HepG2 (cell line): ENCODE data around the gene SCAMP3. TPM values are rescaled to one million over a fixed set of nuclear protein-coding genes. Genes with fewer than 3 reads are reported as not detected.
A peak's percentile ranks its signal among the peaks of the same experiment; 100 is the strongest.

Source experiments
- ARID2 ChIP-seq: sonication (generic); formaldehyde crosslinking; IDR thresholded peaks from 2 replicates; pipeline ENCODE4 v1.8.1; 2022; ENCODE audit warnings: mild to moderate bottlenecking, missing genetic modification reagents, borderline replicate concordance
- ELF3 ChIP-seq: IDR thresholded peaks from 2 replicates; pipeline ENCODE4 v1.6.1; 2016; ENCODE audit warnings: missing genetic modification reagents, missing compliant biosample characterization
- HDAC2 ChIP-seq: sonication (generic); formaldehyde crosslinking; IDR thresholded peaks from 2 replicates; pipeline ENCODE4 v1.4.0; 2020; ENCODE audit warnings: missing genetic modification reagents
- KAT2B ChIP-seq: fragments of 150-350 bp; IDR thresholded peaks from 2 replicates; pipeline ENCODE4 v1.6.1; 2014; ENCODE audit warnings: low read depth, low read length, borderline replicate concordance
- MTERF4 ChIP-seq: sonication (generic); formaldehyde crosslinking; IDR thresholded peaks from 2 replicates; pipeline ENCODE4 v1.8.0; 2023; ENCODE audit warnings: mild to moderate bottlenecking, missing genetic modification reagents
- NONO ChIP-seq, 2 experiments: fragments of 450-650 bp in 1 of 2; sonication (generic) in 1 of 2; formaldehyde crosslinking in 1 of 2; IDR thresholded peaks in 1 of 2; conservative IDR thresholded peaks in 1 of 2; 2 replicates each; pipeline versions ENCODE4 v1.6.1 to v1.8.0; 2017 to 2022; ENCODE audit warnings: mild to moderate bottlenecking in 1 of 2, missing genetic modification reagents in 1 of 2, moderate library complexity in 1 of 2
- PHF5A ChIP-seq: IDR thresholded peaks from one replicate; pipeline ENCODE4 v1.6.1; 2018; ENCODE audit warnings: low read depth, missing genetic modification reagents; ENCODE audit not compliant: unreplicated experiment
- POLR2AphosphoS2 ChIP-seq: IDR thresholded peaks from 2 replicates; pipeline ENCODE4 v1.6.1; 2011; ENCODE audit warnings: low read depth, low read length, improper control_type of control experiment
- POLR2G ChIP-seq: fragments of 200-400 bp; formaldehyde crosslinking; IDR thresholded peaks from 2 replicates; pipeline ENCODE4 v1.6.1; 2018; ENCODE audit warnings: mild to moderate bottlenecking, low read depth, low read length, moderate library complexity
- ZBTB2 ChIP-seq: sonication (generic); formaldehyde crosslinking; IDR thresholded peaks from 2 replicates; pipeline ENCODE4 v1.8.0; 2022; ENCODE audit warnings: low read depth, missing genetic modification reagents
- ZBTB42 ChIP-seq: sonication (generic); formaldehyde crosslinking; IDR thresholded peaks from 2 replicates; pipeline ENCODE4 v1.5.0; 2020; ENCODE audit warnings: mild to moderate bottlenecking, missing genetic modification reagents
- ZFP37 ChIP-seq: sonication (generic); formaldehyde crosslinking; IDR thresholded peaks from 2 replicates; pipeline ENCODE4 v1.4.0; 2020; ENCODE audit warnings: missing genetic modification reagents, borderline replicate concordance
- ZKSCAN1 ChIP-seq: fragments of 150-350 bp; IDR thresholded peaks from 2 replicates; pipeline ENCODE4 v1.6.1; 2014; ENCODE audit warnings: low read length
- ZMAT5 ChIP-seq: sonication (generic); formaldehyde crosslinking; IDR thresholded peaks from 2 replicates; pipeline ENCODE4 v1.5.0; 2020; ENCODE audit warnings: mild to moderate bottlenecking, low read depth, missing genetic modification reagents, borderline replicate concordance
- ZNF124 ChIP-seq: sonication (generic); formaldehyde crosslinking; IDR thresholded peaks from 2 replicates; pipeline ENCODE4 v1.4.0; 2020; ENCODE audit warnings: missing genetic modification reagents
- ZNF7 ChIP-seq: IDR thresholded peaks from 2 replicates; pipeline ENCODE4 v1.6.1; 2016; ENCODE audit warnings: missing biosample characterization, missing genetic modification reagents
- ZNF773 ChIP-seq: sonication (generic); formaldehyde crosslinking; IDR thresholded peaks from 2 replicates; pipeline ENCODE4 v1.4.0; 2020; ENCODE audit warnings: missing genetic modification reagents, borderline replicate concordance
- ZNF775 ChIP-seq: sonication (generic); formaldehyde crosslinking; IDR thresholded peaks from 2 replicates; pipeline ENCODE4 v1.4.0; 2020; ENCODE audit warnings: missing genetic modification reagents, mild to moderate bottlenecking, moderate library complexity, borderline replicate concordance
- ZSCAN30 ChIP-seq: sonication (generic); formaldehyde crosslinking; IDR thresholded peaks from 2 replicates; pipeline ENCODE4 v1.5.0; 2020; ENCODE audit warnings: mild to moderate bottlenecking, missing genetic modification reagents
- polyA plus RNA-seq, 8 experiments: library from polyadenylated mRNA; depleted of rRNA in 3 of 8; stranded (reverse) in 7 of 8; unstranded in 1 of 8; fragments of >200 nt; fragmentation: Illumina TruSeq in 4 of 8; extraction: Trizol in 4 of 8; gene quantifications; 2 replicates each; pipeline versions ENCODE4 v1.2.1 to v1.2.3, GENCODE V29; 2011 to 2016; ENCODE audit warnings: low read depth in 4 of 8, missing spikeins in 1 of 8, mixed read lengths in 1 of 8; ENCODE audit not compliant: insufficient read depth in 1 of 8
- total RNA-seq, 5 experiments: library from RNA; depleted of rRNA; stranded (reverse); fragments of >200 nt; fragmentation: Illumina TruSeq; extraction: Trizol; gene quantifications; 2 replicates each; pipeline ENCODE4 v1.2.3, GENCODE V29; 2016; ENCODE audit warnings: low read depth in 1 of 5
- TF ChIP-seq, protein P1 (sequence below): sonication (generic); formaldehyde crosslinking; IDR thresholded peaks from 2 replicates; pipeline ENCODE4 v1.5.1; 2020; ENCODE audit warnings: missing genetic modification reagents, mild to moderate bottlenecking, borderline replicate concordance

SCAMP3 gene
- total and polyA plus RNA-seq, 2 of the 13 experiments (the other 11 are each of a cell fraction or from before 2014, with no cell fraction given), result 46.8 to 83.3 TPM

- no peak for TF ChIP-seq ZNF775 (CRISPR knock-in tag)
- TF ChIP-seq NONO (IDR thresholded peaks at IDR 0.05), result no peak
- peak; percentile 90 for TF ChIP-seq NONO (CRISPR knock-in tag; conservative IDR thresholded peaks at IDR 0.05)
- TF ChIP-seq ZNF124, result no peak
- TF ChIP-seq POLR2AphosphoS2, result no peak
- TF ChIP-seq, protein P1, sequence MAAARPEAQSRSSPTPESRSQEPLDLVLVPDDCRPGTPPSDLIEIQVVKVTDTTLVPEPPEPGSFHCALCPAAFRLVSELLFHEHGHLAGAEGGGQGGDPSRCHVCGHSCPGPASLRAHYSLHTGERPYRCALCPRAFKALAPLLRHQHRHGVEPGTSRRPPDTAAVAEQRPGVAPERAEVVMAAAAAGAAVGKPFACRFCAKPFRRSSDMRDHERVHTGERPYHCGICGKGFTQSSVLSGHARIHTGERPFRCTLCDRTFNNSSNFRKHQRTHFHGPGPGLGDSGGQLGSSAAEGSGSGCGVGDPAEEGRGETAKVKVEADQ, result no peak; the same call in 1 of the 2 replicates
- peak; percentile 96 for TF ChIP-seq ZBTB2
- TF ChIP-seq ZBTB42 (CRISPR knock-in tag), result 0 out of 2 replicates have a peak, but pooled peaks have one; percentile 6
- no peak; the same call in 1 of the 2 replicates for TF ChIP-seq MTERF4 (CRISPR knock-in tag)
- TF ChIP-seq ARID2 (CRISPR knock-in tag), result 0 out of 2 replicates have a peak, but pooled peaks have one; percentile 42
- no peak for TF ChIP-seq ZMAT5 (CRISPR knock-in tag)
- peak; percentile 89 for TF ChIP-seq POLR2G
- peak; percentile 78 for TF ChIP-seq ELF3
- peak; percentile 77; the same call in 1 of the 2 replicates for TF ChIP-seq HDAC2 (CRISPR knock-in tag)
- TF ChIP-seq KAT2B, result no peak
- TF ChIP-seq ZNF773, result no peak
- no peak for TF ChIP-seq ZSCAN30 (CRISPR knock-in tag)
- TF ChIP-seq ZKSCAN1, result no peak
- TF ChIP-seq ZFP37 (CRISPR knock-in tag), result peak; percentile 52; the same call in 1 of the 2 replicates
- TF ChIP-seq PHF5A (CRISPR knock-in tag), result no peak
- no peak for TF ChIP-seq ZNF7 (CRISPR knock-in tag)
These were observed 11.4 kb upstream of the SCAMP3 start, which contains the start of gene CLK2 (continued) for GRCh38 chr1:155273343-155274245.
